Suprapubic skin (tissue), 4 donors: Measurements from ENCODE around the gene ANO9. TPM values are rescaled to one million over a fixed set of nuclear protein-coding genes. Genes with fewer than 3 reads are reported as not detected.

ENCODE experiments used
- DNase-seq, 2 donors: peaks; one replicate each; pipeline ENCODE4 v3.0.0-alpha.2; 2019; ENCODE audit warnings: low spot score in 2 of 2
- H3K27ac ChIP-seq: fragments of 200-600 bp; sonication (generic); one replicate; pipeline ENCODE4 v1.5.1; 2019
- H3K27me3 ChIP-seq: fragments of 200-600 bp; sonication (generic); one replicate; pipeline ENCODE4 v1.5.1; 2019
- H3K36me3 ChIP-seq: fragments of 200-600 bp; sonication (generic); one replicate; pipeline ENCODE4 v1.5.1; 2019
- H3K4me1 ChIP-seq: fragments of 200-600 bp; sonication (generic); one replicate; pipeline ENCODE4 v1.5.1; 2019
- H3K4me3 ChIP-seq: fragments of 200-600 bp; sonication (generic); one replicate; pipeline ENCODE4 v1.5.1; 2019; ENCODE audit warnings: mild to moderate bottlenecking
- H3K9me3 ChIP-seq: fragments of 200-600 bp; sonication (generic); one replicate; pipeline ENCODE4 v1.5.1; 2019
- EP300 ChIP-seq: sonication (generic); formaldehyde crosslinking; IDR thresholded peaks from one replicate; pipeline ENCODE4 v1.6.1; 2017; ENCODE audit warnings: antibody characterized with exemption
- POLR2A ChIP-seq, 2 donors: fragments of 450-650 bp; IDR thresholded peaks; one replicate each; pipeline ENCODE4 v1.6.1; 2017; ENCODE audit warnings: antibody characterized with exemption in 2 of 2, mild to moderate bottlenecking in 2 of 2, moderate library complexity in 2 of 2
- POLR2AphosphoS5 ChIP-seq, 3 donors: sonication (generic); formaldehyde crosslinking; IDR thresholded peaks; one replicate each; pipeline ENCODE4 v1.6.1; 2017; ENCODE audit warnings: antibody characterized with exemption in 3 of 3
- WGBS: methylation state at CpG from one replicate; pipeline ENCODE4 v1.1.5; 2018; 5-methylcytosine and 5-hydroxymethylcytosine counted together
- total RNA-seq, 4 donors: library from RNA; depleted of rRNA; stranded (reverse); fragments of >200 nt; gene quantifications; one replicate each; pipeline ENCODE4 v1.1.0, GENCODE V29; 2016
- TF ChIP-seq, protein P1 (sequence below), 2 donors: fragments of 200-600 bp in 1 of 2; fragments of 450-650 bp in 1 of 2; sonication (generic) in 1 of 2; IDR thresholded peaks; one replicate each; pipeline ENCODE4 v1.5.1; 2016 to 2019; ENCODE audit warnings: antibody characterized with exemption in 2 of 2, mild to moderate bottlenecking in 1 of 2, moderate library complexity in 1 of 2

Gene ANO9
- total RNA-seq, 4 donors from 2014 or later: 76.8 to 166 (median 103) TPM

DNA sequence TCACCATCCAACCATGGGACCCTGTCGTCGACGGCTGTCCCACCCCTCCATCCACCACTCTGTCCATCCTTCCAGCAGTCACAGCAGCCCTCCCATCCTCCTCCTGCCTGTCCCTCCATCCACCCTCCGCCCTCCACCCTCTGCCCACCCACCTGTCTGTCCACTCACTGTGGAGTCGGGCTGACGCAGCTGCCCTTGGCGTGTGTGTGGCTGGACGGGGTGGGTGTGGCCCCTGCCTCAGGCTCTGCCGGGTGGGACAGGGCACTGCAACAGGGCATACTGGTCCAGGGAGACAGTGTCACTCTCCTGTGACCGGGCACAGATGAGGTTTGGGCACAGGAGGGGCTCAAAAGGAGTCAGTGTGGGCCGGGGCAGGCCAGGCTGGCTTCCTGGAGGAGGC is 45.9 kb downstream of the ANO9 start:
- Histone ChIP-seq H3K27me3 (peaks cover 23% of the 10 kb centered on the region), H3K36me3 (peaks cover 25% of the 10 kb centered on the region), H3K27ac (no peak overlapping the region), H3K4me3 (peak overlapping the region; percentile 58), H3K4me1 (peaks cover 40% of the 10 kb centered on the region), H3K9me3 (no peaks in the 10 kb centered on the region)
- 54% methylated on average over 6 of the region's 11 CpGs for WGBS
- TF ChIP-seq POLR2AphosphoS5 (IDR thresholded peaks at IDR 0.05): no peak
- no peak for TF ChIP-seq POLR2A (IDR thresholded peaks at IDR 0.05)
- no peak for TF ChIP-seq EP300
- TF ChIP-seq, protein P1, sequence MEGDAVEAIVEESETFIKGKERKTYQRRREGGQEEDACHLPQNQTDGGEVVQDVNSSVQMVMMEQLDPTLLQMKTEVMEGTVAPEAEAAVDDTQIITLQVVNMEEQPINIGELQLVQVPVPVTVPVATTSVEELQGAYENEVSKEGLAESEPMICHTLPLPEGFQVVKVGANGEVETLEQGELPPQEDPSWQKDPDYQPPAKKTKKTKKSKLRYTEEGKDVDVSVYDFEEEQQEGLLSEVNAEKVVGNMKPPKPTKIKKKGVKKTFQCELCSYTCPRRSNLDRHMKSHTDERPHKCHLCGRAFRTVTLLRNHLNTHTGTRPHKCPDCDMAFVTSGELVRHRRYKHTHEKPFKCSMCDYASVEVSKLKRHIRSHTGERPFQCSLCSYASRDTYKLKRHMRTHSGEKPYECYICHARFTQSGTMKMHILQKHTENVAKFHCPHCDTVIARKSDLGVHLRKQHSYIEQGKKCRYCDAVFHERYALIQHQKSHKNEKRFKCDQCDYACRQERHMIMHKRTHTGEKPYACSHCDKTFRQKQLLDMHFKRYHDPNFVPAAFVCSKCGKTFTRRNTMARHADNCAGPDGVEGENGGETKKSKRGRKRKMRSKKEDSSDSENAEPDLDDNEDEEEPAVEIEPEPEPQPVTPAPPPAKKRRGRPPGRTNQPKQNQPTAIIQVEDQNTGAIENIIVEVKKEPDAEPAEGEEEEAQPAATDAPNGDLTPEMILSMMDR (IDR thresholded peaks at IDR 0.05): no peak
- no peak for DNase-seq

DNA sequence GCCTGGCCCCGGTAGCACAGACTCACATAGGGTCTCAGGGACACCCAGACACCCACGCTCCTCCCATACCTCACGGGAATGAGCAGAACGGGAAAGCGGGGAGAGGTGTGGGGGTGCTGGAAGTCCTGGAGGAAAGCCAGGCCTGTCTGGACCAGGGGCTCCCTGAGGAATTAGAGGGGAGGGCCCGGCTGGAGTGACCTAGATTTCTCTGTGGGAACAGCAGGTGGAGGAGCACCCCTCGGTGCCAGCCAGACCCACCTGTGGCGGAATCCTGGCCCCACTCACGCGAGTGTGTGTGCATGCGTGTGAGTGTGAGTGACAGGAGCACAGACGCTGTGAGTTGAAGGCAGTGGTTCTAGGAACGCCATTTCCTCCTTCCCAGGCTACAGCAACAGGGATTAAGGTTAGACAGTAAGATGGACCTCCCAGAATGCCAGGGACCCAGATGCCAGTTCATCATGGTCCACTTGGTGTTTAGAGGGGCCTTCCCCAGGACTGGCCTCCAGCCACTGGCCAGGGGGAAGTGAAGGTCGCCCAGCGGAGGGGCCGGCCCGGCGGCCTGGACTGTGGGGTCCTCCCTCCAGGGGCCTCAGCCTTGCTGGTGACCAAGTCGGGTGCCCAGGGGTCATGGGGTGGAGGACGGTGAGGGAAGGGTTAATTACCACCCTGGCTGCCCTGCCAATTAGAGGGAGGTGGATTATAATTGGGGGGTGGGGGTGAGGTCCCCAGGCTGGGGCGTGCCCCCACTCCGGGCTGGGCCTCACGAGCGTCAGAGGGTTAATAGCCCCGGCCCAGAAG is 46.8 kb downstream of the ANO9 start:
- WGBS: 54% methylated on average over 9 of the region's 25 CpGs
- TF ChIP-seq, protein P1 (IDR thresholded peaks at IDR 0.05): no peak
- TF ChIP-seq EP300 (no peak), POLR2AphosphoS5 (IDR thresholded peaks at IDR 0.05) (no peak), POLR2A (IDR thresholded peaks at IDR 0.05) (peak in 1 of 2 donors; percentile 16)
- Histone ChIP-seq H3K36me3 (peaks cover 21% of the 10 kb centered on the region), H3K9me3 (no peaks in the 10 kb centered on the region), H3K27me3 (peaks cover 19% of the 10 kb centered on the region), H3K4me3 (peak overlapping the region; percentile 58), H3K4me1 (peaks cover 41% of the 10 kb centered on the region), H3K27ac (peak overlapping the region; percentile 92)
- no peak for DNase-seq

DNA sequence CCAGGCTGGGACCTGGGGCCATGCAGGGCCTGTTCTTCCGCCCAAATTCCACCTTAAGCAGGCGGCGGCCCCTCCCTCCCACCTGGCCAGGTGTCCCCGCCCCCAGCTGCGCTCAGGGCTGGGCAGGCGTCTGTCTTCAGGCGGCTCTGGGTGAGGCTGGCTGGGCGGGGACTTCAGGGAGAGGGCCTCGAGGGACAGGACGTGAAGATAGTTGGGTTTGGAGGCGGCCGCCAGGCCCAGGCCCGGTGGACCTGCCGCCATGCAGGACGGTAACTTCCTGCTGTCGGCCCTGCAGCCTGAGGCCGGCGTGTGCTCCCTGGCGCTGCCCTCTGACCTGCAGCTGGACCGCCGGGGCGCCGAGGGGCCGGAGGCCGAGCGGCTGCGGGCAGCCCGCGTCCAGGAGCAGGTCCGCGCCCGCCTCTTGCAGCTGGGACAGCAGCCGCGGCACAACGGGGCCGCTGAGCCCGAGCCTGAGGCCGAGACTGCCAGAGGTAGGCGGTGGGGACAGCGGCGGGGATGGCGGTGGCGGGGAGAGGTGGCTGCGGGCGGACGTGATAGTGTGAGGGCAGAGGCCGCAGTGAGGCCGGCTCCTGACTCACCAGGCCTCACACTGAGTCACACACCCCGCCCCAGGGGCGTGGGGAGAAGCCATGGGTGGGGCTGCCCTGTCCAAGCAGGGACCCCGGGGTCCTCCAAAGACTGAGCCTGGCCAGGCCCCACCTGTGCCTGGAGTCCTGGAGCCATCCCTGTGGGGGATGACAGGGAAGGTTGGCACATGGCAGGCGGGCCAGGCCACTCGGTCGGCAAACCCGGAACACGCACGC is 47.6 kb downstream of the ANO9 start, which contains the start of gene PKP3:
Gene PKP3 (plus strand): TSS at position 176 of the 824 bp plus-strand sequence. CDS start 84 bp downstream, at position 260.
- H3K9me3 ChIP-seq: no peaks in the 10 kb centered on the region
- 39% methylated on average over 16 of the region's 57 CpGs for WGBS
- no peak for TF ChIP-seq EP300
- TF ChIP-seq POLR2AphosphoS5 (IDR thresholded peaks at IDR 0.05): peak in 2 of 3 donors; percentile 10 to 52
- TF ChIP-seq, protein P1 (IDR thresholded peaks at IDR 0.05): no peak
- H3K4me3 ChIP-seq: peak within 1 kb of the TSS; percentile 58
- H3K4me1 ChIP-seq: peaks cover 41% of the 10 kb centered on the region
- no peak for DNase-seq
- H3K36me3 ChIP-seq: peaks cover 14% of the 10 kb centered on the region
- H3K27ac ChIP-seq: peak within 1 kb of the TSS; percentile 92
- H3K27me3 ChIP-seq: peaks cover 13% of the 10 kb centered on the region

DNA sequence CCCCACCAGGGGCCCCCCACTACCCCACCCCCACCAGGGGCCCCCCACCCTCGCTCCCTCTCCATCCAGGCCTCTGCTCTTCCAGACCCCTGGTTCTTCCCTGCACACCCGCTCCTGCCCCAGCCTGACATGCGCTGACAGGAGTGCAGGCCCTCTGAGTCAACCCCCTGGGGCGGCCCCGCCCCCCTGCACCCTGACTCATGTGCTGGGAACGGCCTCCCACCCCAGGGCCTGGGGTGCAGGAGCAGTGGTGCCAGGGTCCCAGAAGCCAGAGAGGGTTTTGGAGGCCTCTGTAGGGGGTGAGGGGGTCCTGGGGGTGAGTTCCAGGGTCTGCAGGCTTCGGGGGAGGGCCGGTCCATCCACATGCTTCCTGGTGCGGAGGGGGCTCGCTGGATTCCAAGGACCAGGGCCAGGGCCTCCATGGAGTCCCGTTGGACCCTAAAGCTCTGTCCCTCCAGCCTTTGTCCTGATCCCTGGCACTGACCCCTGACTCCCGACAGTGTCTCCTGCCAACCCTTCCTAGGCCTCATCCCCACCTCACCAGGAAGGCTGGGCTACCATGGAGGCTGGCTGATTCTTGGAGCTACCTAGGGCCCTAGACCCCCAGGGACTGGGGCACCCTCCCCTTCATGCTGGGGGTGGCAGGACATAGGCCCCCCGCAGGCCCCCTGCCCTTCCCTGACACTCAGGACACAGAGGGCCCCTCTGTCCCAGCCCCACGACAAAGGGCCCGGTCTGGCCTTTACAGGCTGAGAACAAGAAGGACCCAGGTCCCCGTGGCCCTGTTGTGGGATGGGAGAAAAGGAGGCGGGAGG is 48.4 kb downstream of the ANO9 start:
- H3K27ac ChIP-seq: peak overlapping the region; percentile 92
- 40% methylated on average over 1 of the region's 17 CpGs for WGBS
- peaks cover 41% of the 10 kb centered on the region for H3K4me1 ChIP-seq
- H3K9me3 ChIP-seq: no peaks in the 10 kb centered on the region
- peak overlapping the region; percentile 58 for H3K4me3 ChIP-seq
- DNase-seq: no peak
- peaks cover 11% of the 10 kb centered on the region for H3K36me3 ChIP-seq
- TF ChIP-seq, protein P1 (IDR thresholded peaks at IDR 0.05): no peak
- TF ChIP-seq EP300 (no peak), POLR2A (IDR thresholded peaks at IDR 0.05) (no peak), POLR2AphosphoS5 (IDR thresholded peaks at IDR 0.05) (peak in 1 of 3 donors; percentile 12)
- H3K27me3 ChIP-seq: peaks cover 13% of the 10 kb centered on the region
